HG03342 (cell line): Measurements from ENCODE around the gene NLGN1.
A peak's percentile ranks its signal among the peaks of the same experiment; 100 is the strongest.

Source experiments
- ATAC-seq: cut with Tn5 transposase; IDR thresholded peaks from one replicate; pipeline ENCODE4 v1.9.1; 2021; ENCODE audit warnings: mild to moderate bottlenecking, moderate library complexity; ENCODE audit not compliant: unreplicated experiment

The NLGN1 gene

GRCh38 chr3:173893835-173894234 is 496.3 kb downstream of the NLGN1 start:
- ATAC-seq, result no peak

- ATAC-seq, result no peak
These were observed 500.1 kb downstream of the NLGN1 start for GRCh38 chr3:173897631-173898030.

GRCh38 chr3:173901649-173902048 is 504.1 kb downstream of the NLGN1 start:
- ATAC-seq, result no peak

GRCh38 chr3:173902401-173902800 is 504.9 kb downstream of the NLGN1 start:
- no peak for ATAC-seq

GRCh38 chr3:173902871-173903270 is 505.3 kb downstream of the NLGN1 start:
- ATAC-seq, result no peak

- no peak for ATAC-seq
These were observed 507.8 kb downstream of the NLGN1 start for GRCh38 chr3:173905381-173905780.

- no peak for ATAC-seq
These were observed 513.9 kb downstream of the NLGN1 start for GRCh38 chr3:173911446-173911845.

- ATAC-seq, result no peak
These were observed 514.6 kb downstream of the NLGN1 start for GRCh38 chr3:173912126-173912525.

GRCh38 chr3:173913397-173913796 is 515.9 kb downstream of the NLGN1 start:
- ATAC-seq, result no peak

GRCh38 chr3:173913974-173914421 is 516.5 kb downstream of the NLGN1 start:
- no peak for ATAC-seq

GRCh38 chr3:173916799-173917198 is 519.3 kb downstream of the NLGN1 start:
- no peak for ATAC-seq

- peak; percentile 59 for ATAC-seq
These were observed 522.8 kb downstream of the NLGN1 start for GRCh38 chr3:173920386-173920785.

GRCh38 chr3:173921732-173922131 is 524.2 kb downstream of the NLGN1 start:
- ATAC-seq, result no peak

- no peak for ATAC-seq
These were observed 525.7 kb downstream of the NLGN1 start for GRCh38 chr3:173923204-173923603.

- ATAC-seq, result no peak
These were observed 532.7 kb downstream of the NLGN1 start for GRCh38 chr3:173930251-173930650.

- ATAC-seq, result peak; percentile 73
These were observed 535.1 kb downstream of the NLGN1 start for GRCh38 chr3:173932624-173933023.

- no peak for ATAC-seq
These were observed 535.6 kb downstream of the NLGN1 start for GRCh38 chr3:173933113-173933512.

GRCh38 chr3:173936316-173936715 is 538.8 kb downstream of the NLGN1 start:
- ATAC-seq, result no peak

- no peak for ATAC-seq
These were observed 540.6 kb downstream of the NLGN1 start for GRCh38 chr3:173938159-173938558.

GRCh38 chr3:173938616-173939015 is 541.1 kb downstream of the NLGN1 start:
- no peak for ATAC-seq

- no peak for ATAC-seq
These were observed 541.8 kb downstream of the NLGN1 start for GRCh38 chr3:173939331-173939730.

GRCh38 chr3:173943264-173943663 is 545.7 kb downstream of the NLGN1 start:
- ATAC-seq, result no peak

GRCh38 chr3:173945170-173945569 is 547.6 kb downstream of the NLGN1 start:
- no peak for ATAC-seq

- ATAC-seq, result no peak
These were observed 548.3 kb downstream of the NLGN1 start for GRCh38 chr3:173945806-173946205.
